SK-N-SH (cell line): ENCODE results near the gene MAOB. TPM values are rescaled to one million over a fixed set of nuclear protein-coding genes. Genes with fewer than 3 reads are reported as not detected.
A peak's percentile ranks its signal among the peaks of the same experiment; 100 is the strongest.

Experiments
- CTCF ChIA-PET: fragments of 300-600, 350-600 bp; formaldehyde crosslinking; extraction: SDS; loops from one replicate; lab custom pipeline; 2021; lab: Yijun Ruan, JAX
- POLR2A ChIA-PET: fragments of 350-600 bp; sonication (Branson Sonifier 250); formaldehyde crosslinking; extraction: SDS; loops from one replicate; lab custom pipeline; 2020; ENCODE audit warnings: antibody characterized with exemption, inconsistent platforms; lab: Yijun Ruan, JAX
- DNase-seq: peaks from one replicate; pipeline ENCODE4 v3.0.0; 2012
- H2AFZ ChIP-seq: fragments of 200-600 bp; sonication (generic); 2 replicates; pipeline ENCODE4 v1.8.1; 2016; ENCODE audit warnings: antibody characterized with exemption, mild to moderate bottlenecking, low read depth
- H3F3A ChIP-seq: fragments of 200-600 bp; sonication (generic); replicated peaks from 2 replicates; pipeline ENCODE3; 2016; ENCODE audit warnings: antibody characterized with exemption, mild to moderate bottlenecking; ENCODE audit not compliant: insufficient read depth
- H3K27ac ChIP-seq, 2 experiments: fragments of 200-500 bp in 1 of 2; fragments of 200-600 bp in 1 of 2; sonication (Bioruptor generic) in 1 of 2; sonication (generic), shearing (Covaris generic) in 1 of 2; 2 replicates each; pipeline versions ENCODE4 v1.5.1 to v1.6.1; 2014 to 2016; ENCODE audit warnings: low read depth in 2 of 2, inconsistent platforms in 1 of 2, low read length in 1 of 2, mild to moderate bottlenecking in 1 of 2, mixed read lengths in 1 of 2
- H3K27me3 ChIP-seq: fragments of 200-600 bp; sonication (generic), shearing (Covaris generic); 2 replicates; pipeline ENCODE4 v1.6.1; 2016; ENCODE audit warnings: mixed run types; ENCODE audit not compliant: insufficient read depth
- H3K36me3 ChIP-seq, 2 experiments: fragments of 200-500 bp in 1 of 2; fragments of 200-600 bp in 1 of 2; sonication (Bioruptor generic) in 1 of 2; sonication (generic) in 1 of 2; replicated peaks in 1 of 2; 2 replicates each; pipeline versions ENCODE3 to v1.5.1; 2014 to 2016; ENCODE audit warnings: low read length in 1 of 2, mild to moderate bottlenecking in 1 of 2; ENCODE audit not compliant: insufficient read depth in 2 of 2, control insufficient read depth in 1 of 2
- H3K4me1 ChIP-seq, 2 experiments: fragments of 200-500 bp in 1 of 2; fragments of 200-600 bp in 1 of 2; sonication (Bioruptor generic) in 1 of 2; sonication (generic), shearing (Covaris generic) in 1 of 2; 2 replicates each; pipeline versions ENCODE4 v1.5.1 to v1.6.1; 2014 to 2016; ENCODE audit warnings: low read depth in 1 of 2, low read length in 1 of 2, mixed run types in 1 of 2; ENCODE audit not compliant: insufficient read depth in 2 of 2, control insufficient read depth in 1 of 2
- H3K4me2 ChIP-seq: fragments of 200-600 bp; sonication (generic), shearing (Covaris generic); 2 replicates; pipeline ENCODE4 v1.6.1; 2017; ENCODE audit warnings: mixed run types
- H3K4me3 ChIP-seq, 2 experiments: fragments of 200-500 bp in 1 of 2; fragments of 200-600 bp in 1 of 2; sonication (Bioruptor generic) in 1 of 2; sonication (generic), shearing (Covaris generic) in 1 of 2; 2 replicates each; pipeline versions ENCODE4 v1.5.1 to v1.8.1; 2014 to 2016; ENCODE audit warnings: low read depth in 2 of 2, inconsistent platforms in 1 of 2, low read length in 1 of 2, mild to moderate bottlenecking in 1 of 2, mixed read lengths in 1 of 2, moderate library complexity in 1 of 2
- H3K79me2 ChIP-seq: fragments of 200-600 bp; sonication (generic); 2 replicates; pipeline ENCODE4 v1.8.1; 2017; ENCODE audit warnings: mild to moderate bottlenecking; ENCODE audit not compliant: insufficient read depth
- H3K9ac ChIP-seq: fragments of 200-600 bp; sonication (generic); 2 replicates; pipeline ENCODE4 v1.6.1; 2017; ENCODE audit warnings: mixed run types
- H3K9me2 ChIP-seq: fragments of 200-600 bp; sonication (generic); 2 replicates; pipeline ENCODE4 v1.6.1; 2017; ENCODE audit warnings: mixed run types
- H3K9me3 ChIP-seq: fragments of 200-600 bp; sonication (generic); 2 replicates; pipeline ENCODE4 v1.6.1; 2017; ENCODE audit warnings: mixed run types, mild to moderate bottlenecking, moderate library complexity
- H4K20me1 ChIP-seq: fragments of 200-600 bp; sonication (generic); 2 replicates; pipeline ENCODE4 v1.6.1; 2017; ENCODE audit warnings: mild to moderate bottlenecking, mixed run types; ENCODE audit not compliant: insufficient read depth
- EZH2phosphoT487 ChIP-seq: fragments of 200-600 bp; sonication (generic); IDR thresholded peaks from 2 replicates; pipeline ENCODE4 v1.6.1; 2017; ENCODE audit warnings: low read depth, mixed run types, mild to moderate bottlenecking, antibody characterized with exemption, moderate library complexity, borderline replicate concordance
- FOSL2 ChIP-seq: IDR thresholded peaks from 2 replicates; pipeline ENCODE4 v1.4.0; 2012; ENCODE audit warnings: low read depth, mild to moderate bottlenecking, moderate library complexity, borderline replicate concordance
- GABPA ChIP-seq: IDR thresholded peaks from 2 replicates; pipeline ENCODE4 v1.4.0; 2012; ENCODE audit warnings: low read depth, mild to moderate bottlenecking
- JUND ChIP-seq: IDR thresholded peaks from 2 replicates; pipeline ENCODE4 v1.4.0; 2012
- NFIC ChIP-seq: IDR thresholded peaks from 2 replicates; pipeline ENCODE4 v1.4.0; 2012; ENCODE audit warnings: borderline replicate concordance
- NRF1 ChIP-seq: IDR thresholded peaks from 2 replicates; pipeline ENCODE4 v1.6.1; 2012; ENCODE audit warnings: low read depth, mild to moderate bottlenecking, low read length
- RCOR1 ChIP-seq: fragments of 150-350 bp; IDR thresholded peaks from 2 replicates; pipeline ENCODE4 v1.6.1; 2017; ENCODE audit warnings: antibody characterized with exemption, low read length
- REST ChIP-seq: IDR thresholded peaks from 2 replicates; pipeline ENCODE4 v1.6.1; 2012; ENCODE audit warnings: mild to moderate bottlenecking, low read depth, low read length, moderate library complexity
- RFX5 ChIP-seq: IDR thresholded peaks from 2 replicates; pipeline ENCODE4 v1.6.1; 2012; ENCODE audit warnings: mild to moderate bottlenecking, improper control_type of control experiment, low read length
- SMC3 ChIP-seq: IDR thresholded peaks from 2 replicates; pipeline ENCODE4 v1.6.1; 2012; ENCODE audit warnings: low read depth, low read length, improper control_type of control experiment
- USF1 ChIP-seq: IDR thresholded peaks from 2 replicates; pipeline ENCODE4 v1.4.0; 2012; ENCODE audit warnings: low read depth, borderline replicate concordance
- USF2 ChIP-seq: fragments of 150-350 bp; IDR thresholded peaks from 2 replicates; pipeline ENCODE4 v1.6.1; 2017; ENCODE audit warnings: antibody characterized with exemption, low read length, low read depth, borderline replicate concordance
- ZBTB33 ChIP-seq: IDR thresholded peaks from 2 replicates; pipeline ENCODE4 v1.4.0; 2012; ENCODE audit warnings: low read depth, borderline replicate concordance
- WGBS: methylation state at CpG from one replicate; pipeline ENCODE4 v1.1.6; 2017; ENCODE audit warnings: low lambda C conversion rate; 5-methylcytosine and 5-hydroxymethylcytosine counted together
- polyA plus RNA-seq, 3 experiments: library from polyadenylated mRNA; depleted of rRNA; stranded (reverse); fragments of >200 nt; gene quantifications; 2 replicates each; pipeline ENCODE4 v1.2.3, GENCODE V29; 2012

Gene MAOB
- polyA plus RNA-seq, 1 of the 3 experiments (the other 2 are of a cell fraction), result 0.92 TPM

GRCh38 chrX:43822014-43822413 is 60.2 kb downstream of the MAOB start:
- peaks cover 7% of the 10 kb centered on the region for H3F3A ChIP-seq
- H3K79me2 ChIP-seq, result no peaks in the 10 kb centered on the region
- no peak for DNase-seq
- no peak overlapping the region for H2AFZ ChIP-seq
- no peaks in the 10 kb centered on the region for H3K36me3 ChIP-seq
- H3K27ac ChIP-seq, result no peak overlapping the region
- no peaks in the 10 kb centered on the region for H3K27me3 ChIP-seq
- H3K9me2 ChIP-seq, result no peaks in the 10 kb centered on the region
- 0 out of 2 replicates have a peak overlapping the region, but pooled peaks have one; percentile 2 for H3K4me2 ChIP-seq
- POLR2A ChIA-PET, result no interaction called here
- no peak overlapping the region for H3K4me3 ChIP-seq
- no peak overlapping the region for H3K9ac ChIP-seq
- H3K4me1 ChIP-seq, result no peaks in the 10 kb centered on the region
- H3K9me3 ChIP-seq, result no peaks in the 10 kb centered on the region
- TF ChIP-seq RCOR1, result no peak
- TF ChIP-seq JUND, result 0 out of 2 replicates have a peak, but pooled peaks have one; percentile 11
- TF ChIP-seq FOSL2, result peak; percentile 45; the same call in 1 of the 2 replicates
- TF ChIP-seq NRF1, result no peak
- TF ChIP-seq GABPA, result no peak
- no peaks in the 10 kb centered on the region for H4K20me1 ChIP-seq
- CTCF ChIA-PET, result interaction anchor here (1.0 to 1.5 kb wide), 2 partner anchors 12 to 14 kb away, joined by 3 read pairs; no protein-coding TSS in a partner anchor
- 8% methylated on average over 1 of the region's 1 CpG for WGBS

- Histone ChIP-seq H3K27me3 (no peaks in the 10 kb centered on the region), H3K9me3 (no peaks in the 10 kb centered on the region), H3K79me2 (no peaks in the 10 kb centered on the region), H3K27ac (no peak overlapping the region), H3K9me2 (no peaks in the 10 kb centered on the region), H3K4me3 (no peak overlapping the region), H3F3A (peaks cover 7% of the 10 kb centered on the region)
- ChIA-PET CTCF (interaction anchor here (0.6 kb wide), 1 partner anchor 608 kb away, joined by 3 read pairs; no protein-coding TSS in a partner anchor), POLR2A (no interaction called here)
- WGBS, result 33% methylated on average over 3 of the region's 3 CpGs
- TF ChIP-seq USF1 (no peak), ZBTB33 (no peak), SMC3 (no peak)
- TF ChIP-seq, all 33 proteins: peak for 0
- DNase-seq, result no peak
- Histone ChIP-seq H3K4me1 (no peaks in the 10 kb centered on the region), H3K9ac (no peak overlapping the region), H3K4me2 (no peak overlapping the region), H4K20me1 (no peaks in the 10 kb centered on the region), H2AFZ (no peak overlapping the region), H3K36me3 (no peaks in the 10 kb centered on the region)
These were observed 64.8 kb downstream of the MAOB start for GRCh38 chrX:43817444-43817843.

GRCh38 chrX:43815209-43815608 is 67.0 kb downstream of the MAOB start:
- H3K4me3 ChIP-seq, result no peak overlapping the region
- no peak for DNase-seq
- CTCF ChIA-PET, result interaction anchor here (0.6 kb wide), 1 partner anchor 41 kb away, joined by 3 read pairs; no protein-coding TSS in a partner anchor
- TF ChIP-seq EZH2phosphoT487 (no peak), USF2 (no peak), REST (no peak), FOSL2 (no peak), USF1 (no peak), RFX5 (no peak), NFIC (no peak)

More at GRCh38 chrX:43815209-43815608, 67.0 kb downstream of the MAOB start:
- Histone ChIP-seq H3K36me3 (no peaks in the 10 kb centered on the region), H3F3A (no peaks in the 10 kb centered on the region), H3K9ac (no peak overlapping the region), H2AFZ (no peak overlapping the region), H3K27me3 (no peaks in the 10 kb centered on the region), H3K4me1 (no peaks in the 10 kb centered on the region), H3K4me2 (no peak overlapping the region), H3K9me3 (no peaks in the 10 kb centered on the region), H4K20me1 (no peaks in the 10 kb centered on the region), H3K79me2 (no peaks in the 10 kb centered on the region), H3K27ac (no peak overlapping the region), H3K9me2 (no peaks in the 10 kb centered on the region)
- WGBS, result 26% methylated on average over 2 of the region's 2 CpGs
- POLR2A ChIA-PET, result no interaction called here
